ENCODE measurements around the gene KLHL22. TPM values are rescaled to one million over a fixed set of nuclear protein-coding genes. Genes with fewer than 3 reads are reported as not detected.

Gene KLHL22
- total and polyA plus RNA-seq, 4 donors: 2.0 to 20.3 (median 8.7) TPM

DNA sequence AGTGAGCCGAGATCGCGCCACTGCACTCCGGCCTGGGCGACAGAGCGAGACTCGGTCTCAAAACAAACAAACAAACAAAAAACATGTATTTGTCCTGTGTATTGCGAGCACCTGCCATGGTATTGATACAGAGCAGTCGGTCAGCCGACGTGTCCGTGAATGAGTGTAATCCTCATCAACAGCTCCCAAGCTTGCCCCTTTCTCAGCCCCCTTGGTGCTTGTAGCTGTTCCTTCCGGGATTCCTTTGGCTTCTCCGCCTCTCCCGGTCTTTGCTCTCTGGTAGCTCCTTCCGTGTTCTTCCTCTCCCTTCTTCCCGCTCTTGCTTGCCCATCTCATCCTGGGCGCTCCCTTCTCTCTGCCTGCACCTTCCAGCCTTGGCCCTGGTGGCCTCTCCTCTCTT is 90.7 kb downstream of the KLHL22 start:
- Histone ChIP-seq H3K27me3 (ENCODE audit: control insufficient read depth in 4 of 4, insufficient read depth in 4 of 4, low read length in 3 of 4) (no peaks in the 10 kb centered on the region), H3K36me3 (ENCODE audit: control insufficient read depth in 4 of 4, insufficient read depth in 3 of 4, low read depth in 1 of 4, low read length in 3 of 4) (peaks cover 0 to 18% (median 6%) of the 10 kb centered on the region in 4 donors), H3K9ac (ENCODE audit: low read depth in 1 of 2, low read length in 2 of 2) (no peak overlapping the region), H3K4me3 (ENCODE audit: low read depth in 1 of 3, low read length in 3 of 3) (no peak overlapping the region), H3K9me3 (ENCODE audit: control insufficient read depth in 4 of 4, low read length in 3 of 4) (no peaks in the 10 kb centered on the region), H3K4me1 (ENCODE audit: control insufficient read depth in 4 of 4, insufficient read depth in 4 of 4, low read length in 3 of 4) (peaks cover 0 to 6% (median 4%) of the 10 kb centered on the region in 4 donors), H3K27ac (ENCODE audit: low read depth in 1 of 2, low read length in 2 of 2) (no peak overlapping the region)
- no peak for DNase-seq (ENCODE audit: low spot score)
- WGBS: 98% methylated on average over 18 of the region's 18 CpGs
- no peak for TF ChIP-seq JUND (IDR thresholded peaks at IDR 0.05)
- TF ChIP-seq, protein P1, sequence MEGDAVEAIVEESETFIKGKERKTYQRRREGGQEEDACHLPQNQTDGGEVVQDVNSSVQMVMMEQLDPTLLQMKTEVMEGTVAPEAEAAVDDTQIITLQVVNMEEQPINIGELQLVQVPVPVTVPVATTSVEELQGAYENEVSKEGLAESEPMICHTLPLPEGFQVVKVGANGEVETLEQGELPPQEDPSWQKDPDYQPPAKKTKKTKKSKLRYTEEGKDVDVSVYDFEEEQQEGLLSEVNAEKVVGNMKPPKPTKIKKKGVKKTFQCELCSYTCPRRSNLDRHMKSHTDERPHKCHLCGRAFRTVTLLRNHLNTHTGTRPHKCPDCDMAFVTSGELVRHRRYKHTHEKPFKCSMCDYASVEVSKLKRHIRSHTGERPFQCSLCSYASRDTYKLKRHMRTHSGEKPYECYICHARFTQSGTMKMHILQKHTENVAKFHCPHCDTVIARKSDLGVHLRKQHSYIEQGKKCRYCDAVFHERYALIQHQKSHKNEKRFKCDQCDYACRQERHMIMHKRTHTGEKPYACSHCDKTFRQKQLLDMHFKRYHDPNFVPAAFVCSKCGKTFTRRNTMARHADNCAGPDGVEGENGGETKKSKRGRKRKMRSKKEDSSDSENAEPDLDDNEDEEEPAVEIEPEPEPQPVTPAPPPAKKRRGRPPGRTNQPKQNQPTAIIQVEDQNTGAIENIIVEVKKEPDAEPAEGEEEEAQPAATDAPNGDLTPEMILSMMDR (IDR thresholded peaks at IDR 0.05; ENCODE audit: low read depth, low read length, missing input control): no peak
- TF ChIP-seq, protein P2, sequence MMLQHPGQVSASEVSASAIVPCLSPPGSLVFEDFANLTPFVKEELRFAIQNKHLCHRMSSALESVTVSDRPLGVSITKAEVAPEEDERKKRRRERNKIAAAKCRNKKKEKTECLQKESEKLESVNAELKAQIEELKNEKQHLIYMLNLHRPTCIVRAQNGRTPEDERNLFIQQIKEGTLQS (IDR thresholded peaks at IDR 0.05): no peak
- no peak for TF ChIP-seq RAD21 (IDR thresholded peaks at IDR 0.05)
- no peak for TF ChIP-seq EGR1 (IDR thresholded peaks at IDR 0.05; ENCODE audit: low read depth in 2 of 2)
- TF ChIP-seq NR2F2 (IDR thresholded peaks at IDR 0.05): no peak
- TF ChIP-seq SP1 (IDR thresholded peaks at IDR 0.05): no peak
- no peak for TF ChIP-seq GABPA (IDR thresholded peaks at IDR 0.05 in 1 of 2, conservative IDR thresholded peaks at IDR 0.05 in 1 of 2)
- no peak for TF ChIP-seq HNF4G (IDR thresholded peaks at IDR 0.05)

DNA sequence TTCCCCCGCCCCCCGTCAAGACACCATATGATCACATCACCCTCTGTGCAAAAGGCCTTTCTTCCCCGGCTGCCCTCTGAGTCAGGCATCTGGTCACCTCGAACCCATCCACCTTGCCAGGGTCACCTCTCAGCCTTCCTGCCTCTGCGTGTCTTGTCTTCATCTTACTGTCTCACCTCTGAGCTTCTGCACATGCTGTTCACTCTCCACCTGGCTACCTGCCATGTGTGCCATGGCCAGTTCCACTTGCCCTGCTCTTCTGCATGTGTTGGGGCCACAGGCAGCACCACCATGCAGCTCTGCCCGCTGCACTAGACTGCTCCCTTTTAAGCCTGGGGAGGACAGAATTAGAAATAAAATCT is 91.8 kb downstream of the KLHL22 start:
- Histone ChIP-seq H3K27me3 (ENCODE audit: control insufficient read depth in 4 of 4, insufficient read depth in 4 of 4, low read length in 3 of 4) (no peaks in the 10 kb centered on the region), H3K27ac (ENCODE audit: low read depth in 1 of 2, low read length in 2 of 2) (no peak overlapping the region), H3K4me1 (ENCODE audit: control insufficient read depth in 4 of 4, insufficient read depth in 4 of 4, low read length in 3 of 4) (peaks cover 0 to 6% (median 4%) of the 10 kb centered on the region in 4 donors), H3K9ac (ENCODE audit: low read depth in 1 of 2, low read length in 2 of 2) (no peak overlapping the region), H3K4me3 (ENCODE audit: low read depth in 1 of 3, low read length in 3 of 3) (no peak overlapping the region), H3K36me3 (ENCODE audit: control insufficient read depth in 4 of 4, insufficient read depth in 3 of 4, low read depth in 1 of 4, low read length in 3 of 4) (peaks cover 0 to 18% (median 6%) of the 10 kb centered on the region in 4 donors), H3K9me3 (ENCODE audit: control insufficient read depth in 4 of 4, low read length in 3 of 4) (no peaks in the 10 kb centered on the region)
- DNase-seq (ENCODE audit: low spot score): no peak
- TF ChIP-seq, protein P3, sequence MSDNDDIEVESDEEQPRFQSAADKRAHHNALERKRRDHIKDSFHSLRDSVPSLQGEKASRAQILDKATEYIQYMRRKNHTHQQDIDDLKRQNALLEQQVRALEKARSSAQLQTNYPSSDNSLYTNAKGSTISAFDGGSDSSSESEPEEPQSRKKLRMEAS (IDR thresholded peaks at IDR 0.05): no peak
- TF ChIP-seq, protein P4, sequence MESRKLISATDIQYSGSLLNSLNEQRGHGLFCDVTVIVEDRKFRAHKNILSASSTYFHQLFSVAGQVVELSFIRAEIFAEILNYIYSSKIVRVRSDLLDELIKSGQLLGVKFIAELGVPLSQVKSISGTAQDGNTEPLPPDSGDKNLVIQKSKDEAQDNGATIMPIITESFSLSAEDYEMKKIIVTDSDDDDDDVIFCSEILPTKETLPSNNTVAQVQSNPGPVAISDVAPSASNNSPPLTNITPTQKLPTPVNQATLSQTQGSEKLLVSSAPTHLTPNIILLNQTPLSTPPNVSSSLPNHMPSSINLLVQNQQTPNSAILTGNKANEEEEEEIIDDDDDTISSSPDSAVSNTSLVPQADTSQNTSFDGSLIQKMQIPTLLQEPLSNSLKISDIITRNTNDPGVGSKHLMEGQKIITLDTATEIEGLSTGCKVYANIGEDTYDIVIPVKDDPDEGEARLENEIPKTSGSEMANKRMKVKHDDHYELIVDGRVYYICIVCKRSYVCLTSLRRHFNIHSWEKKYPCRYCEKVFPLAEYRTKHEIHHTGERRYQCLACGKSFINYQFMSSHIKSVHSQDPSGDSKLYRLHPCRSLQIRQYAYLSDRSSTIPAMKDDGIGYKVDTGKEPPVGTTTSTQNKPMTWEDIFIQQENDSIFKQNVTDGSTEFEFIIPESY (IDR thresholded peaks at IDR 0.05): no peak
- 94% methylated on average over 6 of the region's 6 CpGs for WGBS

DNA sequence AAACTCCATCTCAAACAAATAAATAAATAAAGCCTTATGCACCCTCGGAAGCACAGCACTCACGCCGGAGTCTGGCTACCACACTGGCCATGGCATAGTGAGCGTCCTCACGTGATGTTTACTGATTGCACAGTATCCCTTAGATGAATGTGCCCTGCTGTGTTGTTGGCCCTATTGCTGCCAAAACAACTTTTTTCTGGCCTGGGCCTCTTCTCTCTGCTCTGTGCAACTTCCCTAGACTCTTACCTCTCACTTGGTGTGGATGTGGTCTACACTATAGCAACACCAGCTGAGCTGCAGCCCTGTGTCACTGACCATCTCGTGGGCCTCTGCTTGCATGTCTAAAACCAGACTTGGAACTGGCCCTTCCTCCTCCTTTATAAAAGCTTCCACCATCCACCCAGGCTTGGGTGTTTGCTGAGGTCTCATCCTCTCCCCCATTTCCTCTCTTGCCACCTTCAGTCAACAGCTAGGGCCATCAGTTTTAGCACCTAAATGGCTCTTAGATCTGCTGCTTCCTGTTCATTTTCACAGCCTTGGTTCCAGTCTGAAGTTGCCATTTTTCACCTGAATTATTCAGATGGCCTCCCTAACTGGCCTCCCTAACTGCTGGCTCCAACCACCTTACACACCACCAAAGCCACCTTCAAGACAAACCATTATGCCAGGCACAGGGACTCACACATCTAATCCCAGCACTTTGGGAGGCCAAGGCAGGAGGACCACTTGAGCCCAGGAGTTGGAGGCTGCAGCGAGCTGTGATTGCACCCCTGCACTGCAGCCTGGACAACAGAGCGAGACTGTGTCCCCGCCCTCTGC is 92.4 kb downstream of the KLHL22 start:
- WGBS: 66% methylated on average over 9 of the region's 9 CpGs
- peaks cover 0 to 18% (median 6%) of the 10 kb centered on the region in 4 donors for H3K36me3 ChIP-seq (ENCODE audit: control insufficient read depth in 4 of 4, insufficient read depth in 3 of 4, low read depth in 1 of 4, low read length in 3 of 4)
- H3K9me3 ChIP-seq (ENCODE audit: control insufficient read depth in 4 of 4, low read length in 3 of 4): no peaks in the 10 kb centered on the region
- H3K9ac ChIP-seq (ENCODE audit: low read depth in 1 of 2, low read length in 2 of 2): no peak overlapping the region
- peaks cover 0 to 6% (median 4%) of the 10 kb centered on the region in 4 donors for H3K4me1 ChIP-seq (ENCODE audit: control insufficient read depth in 4 of 4, insufficient read depth in 4 of 4, low read length in 3 of 4)
- H3K27me3 ChIP-seq (ENCODE audit: control insufficient read depth in 4 of 4, insufficient read depth in 4 of 4, low read length in 3 of 4): no peaks in the 10 kb centered on the region
- no peak overlapping the region for H3K27ac ChIP-seq (ENCODE audit: low read depth in 1 of 2, low read length in 2 of 2)
- no peak for DNase-seq (ENCODE audit: low spot score)
- H3K4me3 ChIP-seq (ENCODE audit: low read depth in 1 of 3, low read length in 3 of 3): no peak overlapping the region
- no peak for TF ChIP-seq HNF4G (IDR thresholded peaks at IDR 0.05)
- TF ChIP-seq TAF1 (conservative IDR thresholded peaks at IDR 0.05): no peak
- TF ChIP-seq EGR1 (IDR thresholded peaks at IDR 0.05; ENCODE audit: low read depth in 2 of 2): peak in 1 of 2 donors; percentile 23
- TF ChIP-seq JUND (IDR thresholded peaks at IDR 0.05): no peak
- peak; percentile 61 for TF ChIP-seq FOXA1 (IDR thresholded peaks at IDR 0.05)
- TF ChIP-seq GABPA (IDR thresholded peaks at IDR 0.05 in 1 of 2, conservative IDR thresholded peaks at IDR 0.05 in 1 of 2): peak in 1 of 2 donors; percentile 25
- TF ChIP-seq HNF4A (conservative IDR thresholded peaks at IDR 0.05): peak in 1 of 2 donors; percentile 61
- TF ChIP-seq NR2F2 (IDR thresholded peaks at IDR 0.05): no peak
- TF ChIP-seq, protein P4 (IDR thresholded peaks at IDR 0.05): no peak
- peak; percentile 82 for TF ChIP-seq FOXA2 (IDR thresholded peaks at IDR 0.05)
- TF ChIP-seq, protein P1 (IDR thresholded peaks at IDR 0.05; ENCODE audit: low read depth, low read length, missing input control): no peak

All from liver (tissue), 9 donors.